Naive thymus-derived CD4-positive, alpha-beta T cell (primary cell): ENCODE data around the gene PNMT. TPM values are rescaled to one million over a fixed set of nuclear protein-coding genes. Genes with fewer than 3 reads are reported as not detected.

Experiments used
- ATAC-seq: fragments of 150-1000 bp; cut with Tn5 transposase; 2 replicates; pipeline ENCODE4 v1.10.0; 2021; ENCODE audit warnings: mild to moderate bottlenecking, moderate library complexity
- CTCF ChIA-PET: fragments of 350-600 bp; sonication (Branson Sonifier 250); formaldehyde crosslinking; loops from one replicate; lab custom pipeline; 2021; ENCODE audit warnings: antibody characterized with exemption; lab: Charles Lee
- POLR2A ChIA-PET: fragments of 350-600 bp; sonication (Branson Sonifier 250); formaldehyde crosslinking; loops from one replicate; lab custom pipeline; 2021; ENCODE audit warnings: antibody characterized with exemption, inconsistent platforms; lab: Charles Lee
- DNase-seq, 9 donors: peaks; one replicate each; pipeline versions ENCODE4 v3.0.0 to v3.0.0-alpha.2; 2020 to 2022; ENCODE audit warnings: mixed read lengths in 1 of 9
- H3K27ac ChIP-seq: one replicate; pipeline ENCODE4 v1.7.0; 2013; ENCODE audit warnings: mild to moderate bottlenecking, low read depth, low read length, moderate library complexity
- H3K27me3 ChIP-seq, 2 donors: one replicate each; pipeline ENCODE4 v1.7.0; 2013; ENCODE audit warnings: low read length in 2 of 2, mild to moderate bottlenecking in 2 of 2, moderate library complexity in 2 of 2; ENCODE audit not compliant: control insufficient read depth in 2 of 2, insufficient read depth in 2 of 2
- H3K36me3 ChIP-seq, 3 experiments: 1 replicate in 2 of 3; 2 replicates in 1 of 3; pipeline ENCODE4 v1.7.0; 2013; ENCODE audit warnings: low read length in 3 of 3, mild to moderate bottlenecking in 3 of 3, moderate library complexity in 1 of 3; ENCODE audit not compliant: insufficient read depth in 3 of 3, control insufficient read depth in 2 of 3
- H3K4me1 ChIP-seq, 2 donors: one replicate each; pipeline ENCODE4 v1.7.0; 2013; ENCODE audit warnings: low read length in 2 of 2, mild to moderate bottlenecking in 2 of 2, moderate library complexity in 1 of 2; ENCODE audit not compliant: control insufficient read depth in 2 of 2, insufficient read depth in 2 of 2
- H3K4me3 ChIP-seq: 2 replicates; pipeline ENCODE4 v1.7.0; 2013; ENCODE audit warnings: mild to moderate bottlenecking, low read length
- H3K9me3 ChIP-seq, 3 experiments: 1 replicate in 2 of 3; 2 replicates in 1 of 3; pipeline ENCODE4 v1.7.0; 2013; ENCODE audit warnings: low read length in 3 of 3; ENCODE audit not compliant: control insufficient read depth in 2 of 3
- H3K27ac Mint-ChIP-seq, 9 donors: one replicate each; pipeline ENCODE4 v1.8.0; 2020 to 2022; ENCODE audit warnings: mixed read lengths in 9 of 9, mild to moderate bottlenecking in 8 of 9, moderate library complexity in 5 of 9, inconsistent platforms in 2 of 9
- H3K27me3 Mint-ChIP-seq, 5 donors: one replicate each; pipeline ENCODE4 v1.8.0; 2021 to 2022; ENCODE audit warnings: mixed read lengths in 5 of 5, mild to moderate bottlenecking in 1 of 5
- H3K36me3 Mint-ChIP-seq, 5 donors: one replicate each; pipeline ENCODE4 v1.8.0; 2020 to 2022; ENCODE audit warnings: mixed read lengths in 5 of 5, mild to moderate bottlenecking in 3 of 5, inconsistent platforms in 1 of 5
- H3K4me1 Mint-ChIP-seq, 7 donors: one replicate each; pipeline ENCODE4 v1.8.0; 2020 to 2022; ENCODE audit warnings: mixed read lengths in 7 of 7, mild to moderate bottlenecking in 3 of 7, inconsistent platforms in 1 of 7
- H3K4me3 Mint-ChIP-seq, 10 donors: one replicate each; pipeline ENCODE4 v1.8.0; 2020 to 2022; ENCODE audit warnings: mild to moderate bottlenecking in 10 of 10, mixed read lengths in 10 of 10, moderate library complexity in 6 of 10, inconsistent platforms in 2 of 10
- H3K9me3 Mint-ChIP-seq, 11 donors: one replicate each; pipeline ENCODE4 v1.8.0; 2020 to 2022; ENCODE audit warnings: mixed read lengths in 11 of 11, mild to moderate bottlenecking in 4 of 11, inconsistent platforms in 1 of 11, moderate library complexity in 1 of 11
- intact Hi-C, 2 donors: fragments of 100-400 bp; cut with micrococcal nuclease; formaldehyde crosslinking; loops; one replicate each; pipeline ENCODE4 v1.15.1; 2023
- polyA plus RNA-seq, 2 donors: library from polyadenylated mRNA; unstranded; fragments of 300-500 nt; fragmentation: Illumina TruSeq; gene quantifications; one replicate each; pipeline ENCODE4 v1.2.3, GENCODE V29; 2021
- total RNA-seq, 6 experiments: library from RNA in 5 of 6; stranded (reverse) in 5 of 6; gene quantifications; 1 replicate in 5 of 6; 2 replicates in 1 of 6; pipeline ENCODE4 v1.2.3 and lab custom pipeline; 2021 to 2026

Gene PNMT
- total and polyA plus RNA-seq, 7 experiments from 2014 or later = 0.36 to 0.89 (median 0.49) TPM; not detected in 1

GRCh38 chr17:39663688-39664580 lies 4.3 kb upstream of the PNMT start:
- Mint-ChIP-seq H3K36me3 (peaks cover 2 to 18% (median 5%) of the 10 kb centered on the region in 5 donors), H3K4me3 (peak overlapping the region in 1 of 10 donors; percentile 45), H3K27me3 (peaks cover 0 to 31% (median 5%) of the 10 kb centered on the region in 5 donors), H3K27ac (peak overlapping the region in 7 of 9 donors; percentile 32 to 76 (median 59)), H3K9me3 (no peaks in the 10 kb centered on the region), H3K4me1 (peaks cover 5 to 32% (median 22%) of the 10 kb centered on the region in 7 donors)
- H3K27ac ChIP-seq = no peak overlapping the region
- H3K4me3 ChIP-seq = no peak overlapping the region
- H3K36me3 ChIP-seq = peaks cover 0 to 41% (median 4%) of the 10 kb centered on the region in 3 experiments
- CTCF ChIA-PET = no interaction called here
- DNase-seq (no peak), ATAC-seq (no peak)
- H3K27me3 ChIP-seq = no peaks in the 10 kb centered on the region
- POLR2A ChIA-PET = interaction anchor here (0.5 to 1.3 kb wide), 3 partner anchors 8 to 50 kb away, joined by 3 to 4 read pairs (median 3); no protein-coding TSS in a partner anchor
- H3K9me3 ChIP-seq = no peaks in the 10 kb centered on the region
- intact Hi-C loops = no loop called here
- H3K4me1 ChIP-seq = peaks cover 4 to 24% of the 10 kb centered on the region in 2 donors

- Histone ChIP-seq H3K36me3 (peaks cover 0 to 34% (median 3%) of the 10 kb centered on the region in 3 experiments), H3K4me3 (no peak within 1 kb of the TSS), H3K4me1 (peaks cover 4 to 17% of the 10 kb centered on the region in 2 donors), H3K9me3 (no peaks in the 10 kb centered on the region), H3K27ac (no peak within 1 kb of the TSS), H3K27me3 (no peaks in the 10 kb centered on the region)
- ChIA-PET POLR2A (interaction anchor here (0.5 to 1.9 kb wide), 4 partner anchors 15 to 43 kb away, joined by 3 to 8 read pairs (median 4); partner anchors contain the start of gene PGAP3), CTCF (interaction anchor here (0.7 to 0.9 kb wide), 2 partner anchors 39 to 43 kb away, joined by 3 to 4 read pairs; no protein-coding TSS in a partner anchor)
- ATAC-seq (no peak), DNase-seq (no peak)
- Mint-ChIP-seq H3K27me3 (peaks cover 0 to 39% (median 5%) of the 10 kb centered on the region in 5 donors), H3K4me1 (peaks cover 5 to 23% (median 17%) of the 10 kb centered on the region in 7 donors), H3K27ac (peak within 1 kb of the TSS in 6 of 9 donors; percentile 18 to 76 (median 62)), H3K9me3 (no peaks in the 10 kb centered on the region), H3K4me3 (peak within 1 kb of the TSS in 4 of 10 donors; percentile 35 to 48 (median 45)), H3K36me3 (peaks cover 0 to 14% (median 3%) of the 10 kb centered on the region in 5 donors)
- intact Hi-C loops = loop anchor here in 1 of 2 donors (5.0 kb wide), 1 partner anchor 43 kb away; no protein-coding TSS in a partner anchor
These were observed 3.4 kb upstream of the PNMT start, which contains the start of gene TCAP for GRCh38 chr17:39664581-39665561. Gene TCAP (plus strand): TSS chr17:39665349. CDS start chr17:39665360, 11 bp downstream.

DNA sequence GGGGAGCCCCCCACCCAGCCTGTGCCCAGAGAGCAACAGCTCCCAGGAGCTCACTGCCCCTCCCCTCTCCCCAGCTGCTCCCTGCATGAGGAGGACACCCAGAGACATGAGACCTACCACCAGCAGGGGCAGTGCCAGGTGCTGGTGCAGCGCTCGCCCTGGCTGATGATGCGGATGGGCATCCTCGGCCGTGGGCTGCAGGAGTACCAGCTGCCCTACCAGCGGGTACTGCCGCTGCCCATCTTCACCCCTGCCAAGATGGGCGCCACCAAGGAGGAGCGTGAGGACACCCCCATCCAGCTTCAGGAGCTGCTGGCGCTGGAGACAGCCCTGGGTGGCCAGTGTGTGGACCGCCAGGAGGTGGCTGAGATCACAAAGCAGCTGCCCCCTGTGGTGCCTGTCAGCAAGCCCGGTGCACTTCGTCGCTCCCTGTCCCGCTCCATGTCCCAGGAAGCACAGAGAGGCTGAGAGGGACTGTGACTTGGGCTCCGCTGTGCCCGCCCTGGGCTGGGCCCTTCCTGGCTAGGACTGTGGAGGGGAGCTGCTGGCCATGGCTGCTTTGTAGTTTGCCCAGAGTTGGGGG lies 2.5 kb upstream of the PNMT start:
- Mint-ChIP-seq H3K9me3 (no peaks in the 10 kb centered on the region), H3K4me3 (peak overlapping the region in 2 of 10 donors; percentile 45 to 48), H3K4me1 (peaks cover 5 to 18% (median 15%) of the 10 kb centered on the region in 7 donors), H3K36me3 (peaks cover 0 to 13% (median 3%) of the 10 kb centered on the region in 5 donors), H3K27me3 (peaks cover 0 to 45% (median 5%) of the 10 kb centered on the region in 5 donors), H3K27ac (peak overlapping the region in 3 of 9 donors; percentile 18 to 33 (median 31))
- intact Hi-C loops = loop anchor here in 1 of 2 donors (5.0 kb wide), 1 partner anchor 43 kb away; no protein-coding TSS in a partner anchor
- ATAC-seq = no peak
- H3K4me3 ChIP-seq = no peak overlapping the region
- ChIA-PET CTCF (interaction anchor here (0.5 to 1.7 kb wide), 8 partner anchors 11 to 265 kb away, joined by 3 to 8 read pairs (median 4); partner anchors contain the start of gene PGAP3), POLR2A (interaction anchor here (0.5 to 1.9 kb wide), 12 partner anchors 9 to 508 kb away, joined by 3 to 8 read pairs (median 3); partner anchors contain the start of genes MIEN1, PGAP3 and STARD3)
- DNase-seq = no peak
- H3K27ac ChIP-seq = no peak overlapping the region
- peaks cover 4 to 13% of the 10 kb centered on the region in 2 donors for H3K4me1 ChIP-seq
- H3K27me3 ChIP-seq = no peaks in the 10 kb centered on the region
- H3K9me3 ChIP-seq = no peaks in the 10 kb centered on the region
- H3K36me3 ChIP-seq = peaks cover 0 to 25% (median 0%) of the 10 kb centered on the region in 3 experiments

- Mint-ChIP-seq H3K4me3 (peak overlapping the region in 3 of 10 donors; percentile 35 to 60 (median 48)), H3K36me3 (peaks cover 0 to 10% (median 2%) of the 10 kb centered on the region in 5 donors), H3K27ac (peak overlapping the region in 2 of 9 donors; percentile 18 to 27), H3K9me3 (no peaks in the 10 kb centered on the region), H3K27me3 (peaks cover 0 to 45% (median 5%) of the 10 kb centered on the region in 5 donors), H3K4me1 (peaks cover 5 to 17% (median 12%) of the 10 kb centered on the region in 7 donors)
- ChIA-PET POLR2A (interaction anchor here (0.5 to 2.8 kb wide), 16 partner anchors 8 to 507 kb away, joined by 3 to 13 read pairs (median 4); partner anchors contain the start of genes MIEN1, PGAP3 and STARD3), CTCF (interaction anchor here (0.5 to 1.7 kb wide), 9 partner anchors 11 to 266 kb away, joined by 3 to 8 read pairs (median 4); partner anchors contain the start of gene PGAP3)
- intact Hi-C loops = loop anchor here in 1 of 2 donors (5.0 kb wide), 1 partner anchor 44 kb away; no protein-coding TSS in a partner anchor
- DNase-seq (no peak), ATAC-seq (no peak)
- no peaks in the 10 kb centered on the region for H3K27me3 ChIP-seq
- H3K4me1 ChIP-seq = peaks cover 4 to 13% of the 10 kb centered on the region in 2 donors
- peaks cover 0 to 21% (median 0%) of the 10 kb centered on the region in 3 experiments for H3K36me3 ChIP-seq
- no peak overlapping the region for H3K27ac ChIP-seq
- no peaks in the 10 kb centered on the region for H3K9me3 ChIP-seq
- no peak overlapping the region for H3K4me3 ChIP-seq
These were observed 2.0 kb upstream of the PNMT start for GRCh38 chr17:39666231-39666600.

- Histone ChIP-seq H3K36me3 (peaks cover 0 to 15% (median 0%) of the 10 kb centered on the region in 3 experiments), H3K9me3 (no peaks in the 10 kb centered on the region), H3K27ac (no peak overlapping the region), H3K27me3 (no peaks in the 10 kb centered on the region), H3K4me3 (no peak overlapping the region), H3K4me1 (peaks cover 4 to 13% of the 10 kb centered on the region in 2 donors)
- CTCF ChIA-PET = interaction anchor here (0.5 to 1.7 kb wide), 10 partner anchors 9 to 266 kb away, joined by 3 to 8 read pairs (median 4); partner anchors contain the start of gene PGAP3
- peak overlapping the region in 1 of 9 donors; percentile 38 for H3K27ac Mint-ChIP-seq
- peaks cover 0 to 46% (median 5%) of the 10 kb centered on the region in 5 donors for H3K27me3 Mint-ChIP-seq
- intact Hi-C loops = loop anchor here in 1 of 2 donors (5.0 kb wide), 1 partner anchor 44 kb away; no protein-coding TSS in a partner anchor
- POLR2A ChIA-PET = interaction anchor here (0.7 to 2.8 kb wide), 14 partner anchors 8 to 63 kb away, joined by 3 to 13 read pairs (median 4); partner anchors contain the start of genes MIEN1, PGAP3 and STARD3
- DNase-seq = no peak
- no peaks in the 10 kb centered on the region for H3K9me3 Mint-ChIP-seq
- no peak for ATAC-seq
- H3K36me3 Mint-ChIP-seq = peaks cover 0 to 5% (median under 1%) of the 10 kb centered on the region in 5 donors
- peak overlapping the region in 9 of 10 donors; percentile 32 to 79 (median 67) for H3K4me3 Mint-ChIP-seq
- H3K4me1 Mint-ChIP-seq = peaks cover 5 to 17% (median 11%) of the 10 kb centered on the region in 7 donors
These were observed 1.5 kb upstream of the PNMT start for GRCh38 chr17:39666601-39667261.
